Stimulated activated CD8-positive, alpha-beta memory T cell treated with anti-CD3 and anti-CD28 coated beads, Interleukin-2, amount 100 ng/mL, for 1 hour (primary cell): ENCODE results near the gene EPB41L2.

ENCODE experiments used
- DNase-seq, 2 donors: peaks; one replicate each; pipeline ENCODE4 v3.0.0-alpha.2; 2020; ENCODE audit warnings: low read depth in 2 of 2

EPB41L2 gene

GRCh38 chr6:130839379-130839778 lies 223.7 kb downstream of the EPB41L2 start:
- no peak for DNase-seq

- DNase-seq, result no peak
Observed at GRCh38 chr6:130838951-130839350, 224.1 kb downstream of the EPB41L2 start.

- no peak for DNase-seq
Observed at GRCh38 chr6:130838250-130838860, 224.7 kb downstream of the EPB41L2 start.

GRCh38 chr6:130837067-130837466 lies 226.0 kb downstream of the EPB41L2 start:
- DNase-seq, result no peak

GRCh38 chr6:130836055-130836640 lies 226.9 kb downstream of the EPB41L2 start:
- no peak for DNase-seq

DNA sequence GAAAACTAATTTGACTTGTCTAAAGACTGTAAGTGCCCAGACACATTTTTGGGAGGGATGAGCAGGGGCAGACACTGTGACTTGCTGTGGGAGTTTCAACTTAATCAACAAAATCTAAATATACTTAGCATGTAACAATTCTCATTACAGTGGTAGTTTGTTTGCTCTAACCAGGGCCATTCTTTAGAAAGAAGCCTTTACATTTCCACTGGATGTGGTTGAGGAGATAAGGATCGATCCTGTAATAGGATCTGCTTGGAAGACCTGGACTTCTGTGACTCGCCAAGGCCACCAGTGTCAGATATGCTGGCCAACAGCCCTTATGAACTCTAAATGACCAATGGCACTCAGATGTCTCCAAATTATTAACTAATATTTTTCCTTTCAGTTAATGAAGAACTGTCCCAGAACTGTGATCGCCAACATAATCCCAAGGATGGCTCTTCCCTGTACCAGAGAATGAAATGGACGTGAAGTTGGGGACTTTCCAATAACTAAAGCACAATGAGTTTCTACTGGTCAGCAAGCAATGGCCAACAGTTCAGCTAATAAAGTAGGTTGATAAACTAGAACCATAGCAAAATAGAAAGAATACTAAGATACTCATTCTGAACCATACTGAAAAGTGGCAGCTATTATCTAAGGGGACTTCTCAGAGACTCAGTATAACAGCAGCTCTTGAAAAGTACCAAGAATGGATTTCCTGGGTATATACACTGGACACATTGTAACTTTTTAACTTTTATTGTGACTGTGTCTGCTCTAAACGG lies 228.4 kb downstream of the EPB41L2 start:
- DNase-seq, result no peak

DNA sequence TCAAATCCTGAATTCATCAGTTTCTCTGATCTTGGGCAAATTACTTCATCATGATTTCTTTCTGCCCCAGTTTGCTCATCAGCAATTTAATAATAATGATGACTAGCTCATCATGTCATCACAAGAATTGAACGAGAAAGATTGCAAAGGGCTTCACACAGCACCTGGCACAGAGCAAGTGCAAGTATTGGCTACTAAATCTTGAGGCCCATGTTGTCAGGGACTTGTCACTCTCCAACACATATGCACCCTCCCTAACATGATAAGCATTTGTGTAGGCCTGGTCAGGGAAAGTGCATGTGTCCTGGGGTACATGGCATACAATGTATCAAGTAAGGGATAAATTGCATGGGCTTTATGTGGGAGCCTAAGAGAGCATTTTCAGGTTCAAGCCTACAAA lies 229.5 kb downstream of the EPB41L2 start:
- no peak for DNase-seq

GRCh38 chr6:130831607-130832006 lies 231.4 kb downstream of the EPB41L2 start:
- DNase-seq, result no peak

GRCh38 chr6:130829333-130829910 lies 233.6 kb downstream of the EPB41L2 start:
- no peak for DNase-seq

- no peak for DNase-seq
Observed at GRCh38 chr6:130827247-130828149, 235.5 kb downstream of the EPB41L2 start, which contains the start of gene SMLR1. Gene SMLR1 (plus strand): TSS chr6:130827406. CDS start chr6:130827414, 8 bp downstream.

- no peak for DNase-seq
Observed at GRCh38 chr6:130826442-130827246, 236.4 kb downstream of the EPB41L2 start.

GRCh38 chr6:130825772-130826441 lies 237.1 kb downstream of the EPB41L2 start:
- DNase-seq, result no peak

DNA sequence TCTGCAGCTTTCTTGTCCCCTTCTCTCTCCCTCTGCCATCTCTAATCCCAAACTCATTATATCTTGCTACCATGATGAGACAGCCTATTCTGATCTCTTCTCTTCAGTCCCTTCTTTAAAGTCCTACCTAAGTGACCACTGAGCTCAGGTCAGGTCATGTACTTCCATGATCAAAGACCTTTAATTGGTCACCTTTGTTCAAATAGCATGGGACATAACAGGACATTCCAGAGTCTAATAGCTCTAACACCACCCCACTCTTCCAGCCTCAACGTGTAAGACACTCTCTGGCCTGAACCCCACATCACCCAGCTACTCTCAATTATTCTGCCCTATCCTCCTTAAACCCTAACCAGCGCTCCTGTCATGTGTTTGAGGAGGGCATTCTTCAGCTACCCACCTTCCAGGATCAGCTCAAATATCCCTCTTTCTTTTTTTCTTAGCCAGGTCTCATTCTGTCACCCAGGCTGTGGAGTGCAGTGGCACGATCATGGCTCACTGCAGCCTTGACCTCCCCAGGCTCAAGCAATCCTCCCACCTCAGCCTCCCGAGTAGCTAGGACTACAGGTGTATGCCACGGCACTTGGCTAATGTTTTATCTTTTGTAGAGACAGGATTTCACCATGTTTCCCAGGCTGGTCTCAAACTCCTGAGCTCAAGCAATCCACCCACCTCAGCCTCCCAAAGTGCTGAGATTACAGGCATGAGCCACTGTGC lies 237.9 kb downstream of the EPB41L2 start:
- no peak for DNase-seq

GRCh38 chr6:130822736-130823135 lies 240.3 kb downstream of the EPB41L2 start:
- DNase-seq, result no peak

- DNase-seq, result no peak
Observed at GRCh38 chr6:130815200-130816071, 247.6 kb downstream of the EPB41L2 start.

GRCh38 chr6:130814506-130814905 lies 248.5 kb downstream of the EPB41L2 start:
- no peak for DNase-seq

DNA sequence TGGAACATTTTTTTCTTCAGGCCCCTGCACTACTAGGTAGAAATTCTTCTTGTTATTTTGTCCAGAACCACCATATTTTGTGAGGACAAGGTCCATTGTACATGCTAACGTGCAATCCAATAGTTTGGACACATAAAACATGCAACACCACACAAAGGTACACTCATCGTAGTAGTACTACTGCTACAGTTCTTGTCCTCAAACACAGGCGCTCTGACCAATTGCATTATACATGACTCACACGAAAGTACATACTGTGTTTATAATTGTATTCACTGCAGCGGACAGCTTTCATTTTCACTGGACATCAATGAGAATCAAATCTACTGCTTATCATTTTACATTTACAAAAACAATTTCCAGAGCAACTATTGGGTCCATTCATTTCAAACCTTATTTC lies 251.1 kb downstream of the EPB41L2 start:
- no peak for DNase-seq

GRCh38 chr6:130810307-130811030 lies 252.6 kb downstream of the EPB41L2 start:
- no peak for DNase-seq
